HG03558 (cell line): Measurements from ENCODE around the gene TMEM51.

Experiments
- ATAC-seq: cut with Tn5 transposase; IDR thresholded peaks from one replicate; pipeline ENCODE4 v1.9.1; 2021; ENCODE audit warnings: moderate number of reproducible peaks; ENCODE audit not compliant: unreplicated experiment; ENCODE audit errors: extremely low read depth

The TMEM51 gene

GRCh38 chr1:15191267-15191666 lies 37.7 kb downstream of the TMEM51 start:
- no peak for ATAC-seq

- ATAC-seq: no peak
Observed at GRCh38 chr1:15191770-15192169, 38.2 kb downstream of the TMEM51 start.

GRCh38 chr1:15192916-15193550 lies 39.5 kb downstream of the TMEM51 start:
- no peak for ATAC-seq

GRCh38 chr1:15195420-15196052 lies 42.0 kb downstream of the TMEM51 start:
- no peak for ATAC-seq

- no peak for ATAC-seq
Observed at GRCh38 chr1:15196069-15196468, 42.5 kb downstream of the TMEM51 start.

- ATAC-seq: no peak
Observed at GRCh38 chr1:15196807-15197530, 43.4 kb downstream of the TMEM51 start.

GRCh38 chr1:15197591-15198447 lies 44.3 kb downstream of the TMEM51 start:
- no peak for ATAC-seq

GRCh38 chr1:15198684-15199083 lies 45.1 kb downstream of the TMEM51 start:
- ATAC-seq: no peak

GRCh38 chr1:15201221-15201620 lies 47.7 kb downstream of the TMEM51 start:
- ATAC-seq: no peak

- ATAC-seq: no peak
Observed at GRCh38 chr1:15201849-15202551, 48.5 kb downstream of the TMEM51 start.

- no peak for ATAC-seq
Observed at GRCh38 chr1:15204931-15205330, 51.4 kb downstream of the TMEM51 start.

GRCh38 chr1:15205586-15206346 lies 52.2 kb downstream of the TMEM51 start:
- ATAC-seq: no peak

GRCh38 chr1:15206418-15207030 lies 53.0 kb downstream of the TMEM51 start:
- no peak for ATAC-seq

- no peak for ATAC-seq
Observed at GRCh38 chr1:15207031-15207828, 53.7 kb downstream of the TMEM51 start.

GRCh38 chr1:15207829-15208429 lies 54.4 kb downstream of the TMEM51 start:
- ATAC-seq: no peak

- no peak for ATAC-seq
Observed at GRCh38 chr1:15210651-15211375, 57.3 kb downstream of the TMEM51 start.

- ATAC-seq: no peak
Observed at GRCh38 chr1:15211424-15211823, 57.9 kb downstream of the TMEM51 start.
